ENCODE measurements around the gene MED25. TPM values are rescaled to one million over a fixed set of nuclear protein-coding genes. Genes with fewer than 3 reads are reported as not detected.

Gene MED25
- total and polyA plus RNA-seq, 2 of the 4 experiments (the other 2 are of a cell fraction) = 4.7 to 38.5 TPM

- WGBS, 2 experiments (ENCODE audit: extremely low coverage in 2 of 2, insufficient read length in 1 of 2) = 98% methylated on average over 6 of the region's 11 CpGs; no CpG with 5 or more reads in 1 of the 2 experiments
These were observed 19.5 kb upstream of the MED25 start for GRCh38 chr19:49798574-49798973.

More at GRCh38 chr19:49798574-49798973, 19.5 kb upstream of the MED25 start:
- Histone ChIP-seq H3K9ac (ENCODE audit: low read depth, low read length) (no peak overlapping the region), H2BK5ac (ENCODE audit: low read depth, low read length, poor library complexity, severe bottlenecking) (no peak overlapping the region), H4K91ac (ENCODE audit: insufficient read depth, low read depth, low read length) (no peak overlapping the region), H3K4me1 (ENCODE audit: control insufficient read depth, insufficient read depth, low read length) (no peaks in the 10 kb centered on the region; the same call in 1 of the 2 replicates), H3K79me1 (ENCODE audit: low read depth in 1 of 2, low read length in 2 of 2) (peaks cover 8 to 26% of the 10 kb centered on the region in 2 experiments; a peak in 3 of 4 replicates), H3K27me3 (ENCODE audit: control insufficient read depth, insufficient read depth, low read length) (no peaks in the 10 kb centered on the region), H3K4ac (ENCODE audit: low read depth, low read length) (no peak overlapping the region), H2BK20ac (ENCODE audit: low read depth, low read length) (no peak overlapping the region), H3K56ac (ENCODE audit: extremely low read depth, insufficient read depth, low read length) (no peak overlapping the region), H4K20me1 (ENCODE audit: insufficient read depth, low read length) (peaks cover 16% of the 10 kb centered on the region), H2AK5ac (ENCODE audit: low read depth, low read length) (no peak overlapping the region), H3K18ac (ENCODE audit: low read depth, low read length) (no peak overlapping the region), H2AFZ (replicated peaks; ENCODE audit: low read length, poor library complexity) (no peak overlapping the region), H3K4me2 (ENCODE audit: low read depth, low read length) (no peak overlapping the region), H3K23ac (ENCODE audit: low read depth, low read length) (no peak overlapping the region), H2AK9ac (replicated peaks; ENCODE audit: low read depth, low read length, poor library complexity) (no peak overlapping the region), H2BK120ac (ENCODE audit: low read depth, low read length) (no peak overlapping the region), H3K27ac (ENCODE audit: insufficient read depth, low read length) (no peak overlapping the region), H3K14ac (replicated peaks; ENCODE audit: low read depth, low read length) (no peak overlapping the region), H4K5ac (ENCODE audit: low read depth, low read length) (no peak overlapping the region), H2BK15ac (ENCODE audit: low read depth, low read length) (no peak overlapping the region), H3K36me3 (ENCODE audit: control insufficient read depth, insufficient read depth, low read length) (peaks cover 68% of the 10 kb centered on the region), H3K9me3 (ENCODE audit: control insufficient read depth, insufficient read depth, low read length) (no peaks in the 10 kb centered on the region), H4K8ac (ENCODE audit: low read depth in 2 of 2, low read length in 2 of 2) (no peak overlapping the region), H3K4me3 (ENCODE audit: insufficient read depth, low read depth, low read length) (no peak overlapping the region), H3K9me1 (ENCODE audit: insufficient read depth, low read length) (0 out of 2 replicates have a peak, but pooled peaks cover 4% of the 10 kb centered on the region)
- DNase-seq (no peak), ATAC-seq (ENCODE audit: low read depth) (no peak)
- dilution Hi-C loops (cut with HindIII; ENCODE audit: low sequenced_read_pairs, unreplicated experiment) = no loop called here
- in situ Hi-C loops (cut with MboI; ENCODE audit: low sequenced_read_pairs) = no loop called here
- BruUV-seq (replicated peaks) = no TSS peak
- ChIA-PET POLR2A (ENCODE audit: unreplicated experiment) (no interaction called here), CTCF (no interaction called here)
- intact Hi-C loops (cut with micrococcal nuclease) = no loop called here
- TF ChIP-seq POLR2A (IDR thresholded peaks at IDR 0.05; ENCODE audit: low read depth, low read length) = no peak
- no peak for TF ChIP-seq MAFK (IDR thresholded peaks at IDR 0.05; ENCODE audit: low read depth, low read length)
- TF ChIP-seq NFE2L2 (IDR thresholded peaks at IDR 0.05; ENCODE audit: low read depth, low read length) = no peak
- TF ChIP-seq ELK1 (IDR thresholded peaks at IDR 0.05; ENCODE audit: borderline replicate concordance, low read depth, low read length) = no peak
- no peak for TF ChIP-seq USF2 (IDR thresholded peaks at IDR 0.05; ENCODE audit: low read depth, low read length)
- no peak for TF ChIP-seq FOS (IDR thresholded peaks at IDR 0.05; ENCODE audit: low read depth, low read length)
- TF ChIP-seq RAD21 (IDR thresholded peaks at IDR 0.05; ENCODE audit: low read length) = no peak
- TF ChIP-seq SMC3 (IDR thresholded peaks at IDR 0.05; ENCODE audit: low read depth, low read length) = no peak
- TF ChIP-seq CEBPB (IDR thresholded peaks at IDR 0.05; ENCODE audit: low read depth, low read length) = no peak
- no peak for TF ChIP-seq BHLHE40 (IDR thresholded peaks at IDR 0.05; ENCODE audit: low read depth, low read length)
- TF ChIP-seq CHD1 (IDR thresholded peaks at IDR 0.05; ENCODE audit: low read depth, low read length) = no peak
- no peak for TF ChIP-seq MXI1 (IDR thresholded peaks at IDR 0.05; ENCODE audit: borderline replicate concordance, low read depth, low read length)
- no peak for TF ChIP-seq RFX5 (IDR thresholded peaks at IDR 0.05; ENCODE audit: low read depth, low read length)
- no peak for TF ChIP-seq MAZ (IDR thresholded peaks at IDR 0.05; ENCODE audit: borderline replicate concordance, low read depth, low read length)
- no peak for TF ChIP-seq RCOR1 (IDR thresholded peaks at IDR 0.05; ENCODE audit: insufficient replicate concordance, low read length)
- no peak for TF ChIP-seq CTCF (conservative IDR thresholded peaks at IDR 0.05; ENCODE audit: low read depth, low read length)

Data from IMR-90 (cell line).